ENCODE results near the gene RAB24. TPM values are rescaled to one million over a fixed set of nuclear protein-coding genes. Genes with fewer than 3 reads are reported as not detected.

RAB24 gene
- polyA plus RNA-seq, 1 experiment, result 54.7 TPM

GRCh38 chr5:177319913-177320588, 16.5 kb upstream of the RAB24 start:
- DNase-seq (ENCODE audit: low read depth), result no peak
- CTCF ChIA-PET, result interaction anchor here (0.9 to 5.6 kb wide), 7 partner anchors 11 to 181 kb away, joined by 3 to 36 read pairs (median 16); partner anchors contain the start of gene SLC34A1
- POLR2A ChIA-PET, result no interaction called here
- Histone ChIP-seq H3K27me3 (ENCODE audit: control insufficient read depth, insufficient read depth, low read length) (no peaks in the 10 kb centered on the region), H3K4me3 (ENCODE audit: low read depth, low read length) (no peak overlapping the region), H3K36me3 (ENCODE audit: control insufficient read depth, insufficient read depth, low read length) (peaks cover 2% of the 10 kb centered on the region)
- no peak for TF ChIP-seq CTCF (IDR thresholded peaks at IDR 0.05; ENCODE audit: insufficient read depth, low read depth, low read length)

- ChIA-PET POLR2A (no interaction called here), CTCF (interaction anchor here (0.7 to 5.6 kb wide), 22 partner anchors 8 to 247 kb away, joined by 3 to 36 read pairs (median 4); partner anchors contain the start of gene DDX41)
- H3K36me3 ChIP-seq (ENCODE audit: control insufficient read depth, insufficient read depth, low read length), result peaks cover 2% of the 10 kb centered on the region
- peak; percentile 92 for TF ChIP-seq CTCF (IDR thresholded peaks at IDR 0.05; ENCODE audit: insufficient read depth, low read depth, low read length)
- no peaks in the 10 kb centered on the region for H3K27me3 ChIP-seq (ENCODE audit: control insufficient read depth, insufficient read depth, low read length)
- DNase-seq (ENCODE audit: low read depth), result no peak
- H3K4me3 ChIP-seq (ENCODE audit: low read depth, low read length), result no peak overlapping the region
These were observed 14.4 kb upstream of the RAB24 start for GRCh38 chr5:177317959-177318377.

- Histone ChIP-seq H3K27me3 (ENCODE audit: control insufficient read depth, insufficient read depth, low read length) (no peaks in the 10 kb centered on the region), H3K4me3 (ENCODE audit: low read depth, low read length) (no peak overlapping the region), H3K36me3 (ENCODE audit: control insufficient read depth, insufficient read depth, low read length) (peaks cover 2% of the 10 kb centered on the region)
- TF ChIP-seq CTCF (IDR thresholded peaks at IDR 0.05; ENCODE audit: insufficient read depth, low read depth, low read length), result no peak
- ChIA-PET CTCF (interaction anchor here (0.9 to 5.6 kb wide), 11 partner anchors 12 to 247 kb away, joined by 3 to 36 read pairs (median 4); partner anchors contain the start of gene LMAN2), POLR2A (no interaction called here)
- DNase-seq (ENCODE audit: low read depth), result no peak
These were observed 12.5 kb upstream of the RAB24 start for GRCh38 chr5:177316005-177316404.

- CTCF ChIA-PET, result interaction anchor here (1.1 to 5.6 kb wide), 6 partner anchors 12 to 148 kb away, joined by 3 to 36 read pairs (median 4); partner anchors contain the start of gene LMAN2
- POLR2A ChIA-PET, result no interaction called here
- H3K36me3 ChIP-seq (ENCODE audit: control insufficient read depth, insufficient read depth, low read length), result peaks cover 2% of the 10 kb centered on the region
- H3K27me3 ChIP-seq (ENCODE audit: control insufficient read depth, insufficient read depth, low read length), result no peaks in the 10 kb centered on the region
- H3K4me3 ChIP-seq (ENCODE audit: low read depth, low read length), result no peak overlapping the region
- DNase-seq (ENCODE audit: low read depth), result no peak
- no peak for TF ChIP-seq CTCF (IDR thresholded peaks at IDR 0.05; ENCODE audit: insufficient read depth, low read depth, low read length)
These were observed 11.9 kb upstream of the RAB24 start for GRCh38 chr5:177315411-177315810.

- no peak for DNase-seq (ENCODE audit: low read depth)
- no peak for TF ChIP-seq CTCF (IDR thresholded peaks at IDR 0.05; ENCODE audit: insufficient read depth, low read depth, low read length)
- Histone ChIP-seq H3K27me3 (ENCODE audit: control insufficient read depth, insufficient read depth, low read length) (no peaks in the 10 kb centered on the region), H3K4me3 (ENCODE audit: low read depth, low read length) (no peak overlapping the region), H3K36me3 (ENCODE audit: control insufficient read depth, insufficient read depth, low read length) (peaks cover 2% of the 10 kb centered on the region)
- ChIA-PET POLR2A (no interaction called here), CTCF (interaction anchor here (1.2 to 1.7 kb wide), 3 partner anchors 75 to 201 kb away, joined by 3 to 6 read pairs (median 4); no protein-coding TSS in a partner anchor)
These were observed 11.1 kb upstream of the RAB24 start for GRCh38 chr5:177314376-177315342.
